Measurements from ENCODE around the gene EXOC4.

The EXOC4 gene

DNA sequence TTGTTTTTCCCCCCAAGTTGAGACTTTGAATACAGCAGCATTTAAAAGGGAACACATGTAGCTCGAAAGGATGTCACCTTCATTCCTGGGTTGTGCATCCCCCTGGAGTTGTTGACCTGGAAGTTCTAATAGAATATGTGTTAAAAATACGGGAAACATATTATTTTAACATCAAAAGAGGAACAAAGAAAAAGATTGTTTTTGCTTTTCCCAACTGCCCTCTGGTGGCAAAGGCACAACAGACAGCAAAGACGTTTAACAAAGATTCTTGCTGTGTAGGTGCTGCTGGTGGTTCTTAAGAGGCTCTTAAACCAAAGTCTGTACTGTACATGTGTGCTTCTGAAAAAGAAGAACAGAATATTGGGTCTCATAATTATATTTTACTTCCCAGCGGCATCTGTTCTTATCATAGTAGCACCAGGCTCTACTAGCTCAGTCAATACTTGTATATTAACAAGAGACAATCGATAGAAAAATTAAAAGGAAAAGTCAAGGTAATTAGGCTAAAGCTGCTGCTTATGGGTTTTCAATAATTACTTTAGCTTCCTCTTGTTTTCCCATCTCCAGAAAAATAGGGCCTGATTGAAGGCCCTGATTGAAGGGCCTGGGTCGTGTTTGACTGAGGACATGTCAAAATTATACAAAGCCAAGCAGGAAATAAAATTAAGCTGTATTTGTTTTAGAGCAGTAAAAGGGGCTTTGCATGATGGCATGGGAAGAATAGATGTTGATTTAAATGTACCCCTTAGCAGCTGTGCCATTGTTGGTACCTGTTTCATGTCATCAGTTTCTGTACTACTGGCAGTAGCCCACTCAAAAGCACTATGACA lies 490.0 kb downstream of the EXOC4 start:
- Histone ChIP-seq H3F3A (ENCODE audit: low read depth) (no peaks in the 10 kb centered on the region), H3K27me3 (ENCODE audit: insufficient read depth, low read length, poor library complexity, severe bottlenecking) (no peaks in the 10 kb centered on the region), H3K4me3 (ENCODE audit: low read length, poor library complexity, severe bottlenecking) (no peak overlapping the region), H4K20me1 (ENCODE audit: insufficient read depth, low read length, poor library complexity, severe bottlenecking) (no peaks in the 10 kb centered on the region), H3K79me2 (ENCODE audit: insufficient read depth, low read length) (no peaks in the 10 kb centered on the region), H3K4me2 (ENCODE audit: low read depth, low read length, poor library complexity, severe bottlenecking) (peak overlapping the region; percentile 29), H3K4me1 (ENCODE audit: insufficient read depth, low read length, poor library complexity, severe bottlenecking) (peaks cover 46% of the 10 kb centered on the region), H3K9me3 (ENCODE audit: insufficient read depth, low read depth, low read length) (no peaks in the 10 kb centered on the region), H3K9ac (ENCODE audit: low read depth, low read length, poor library complexity, severe bottlenecking) (peak overlapping the region; percentile 52), H3K36me3 (ENCODE audit: insufficient read depth, low read length) (no peaks in the 10 kb centered on the region), H3K9me2 (replicated peaks; ENCODE audit: low read depth, low read length) (no peaks in the 10 kb centered on the region), H2AFZ (ENCODE audit: low read length) (no peak overlapping the region)
- TF ChIP-seq, protein P1, sequence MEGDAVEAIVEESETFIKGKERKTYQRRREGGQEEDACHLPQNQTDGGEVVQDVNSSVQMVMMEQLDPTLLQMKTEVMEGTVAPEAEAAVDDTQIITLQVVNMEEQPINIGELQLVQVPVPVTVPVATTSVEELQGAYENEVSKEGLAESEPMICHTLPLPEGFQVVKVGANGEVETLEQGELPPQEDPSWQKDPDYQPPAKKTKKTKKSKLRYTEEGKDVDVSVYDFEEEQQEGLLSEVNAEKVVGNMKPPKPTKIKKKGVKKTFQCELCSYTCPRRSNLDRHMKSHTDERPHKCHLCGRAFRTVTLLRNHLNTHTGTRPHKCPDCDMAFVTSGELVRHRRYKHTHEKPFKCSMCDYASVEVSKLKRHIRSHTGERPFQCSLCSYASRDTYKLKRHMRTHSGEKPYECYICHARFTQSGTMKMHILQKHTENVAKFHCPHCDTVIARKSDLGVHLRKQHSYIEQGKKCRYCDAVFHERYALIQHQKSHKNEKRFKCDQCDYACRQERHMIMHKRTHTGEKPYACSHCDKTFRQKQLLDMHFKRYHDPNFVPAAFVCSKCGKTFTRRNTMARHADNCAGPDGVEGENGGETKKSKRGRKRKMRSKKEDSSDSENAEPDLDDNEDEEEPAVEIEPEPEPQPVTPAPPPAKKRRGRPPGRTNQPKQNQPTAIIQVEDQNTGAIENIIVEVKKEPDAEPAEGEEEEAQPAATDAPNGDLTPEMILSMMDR (conservative IDR thresholded peaks at IDR 0.05; ENCODE audit: low read length) = peak; percentile 94
- TF ChIP-seq EZH2phosphoT487 (IDR thresholded peaks at IDR 0.05; ENCODE audit: borderline replicate concordance) = no peak

DNA sequence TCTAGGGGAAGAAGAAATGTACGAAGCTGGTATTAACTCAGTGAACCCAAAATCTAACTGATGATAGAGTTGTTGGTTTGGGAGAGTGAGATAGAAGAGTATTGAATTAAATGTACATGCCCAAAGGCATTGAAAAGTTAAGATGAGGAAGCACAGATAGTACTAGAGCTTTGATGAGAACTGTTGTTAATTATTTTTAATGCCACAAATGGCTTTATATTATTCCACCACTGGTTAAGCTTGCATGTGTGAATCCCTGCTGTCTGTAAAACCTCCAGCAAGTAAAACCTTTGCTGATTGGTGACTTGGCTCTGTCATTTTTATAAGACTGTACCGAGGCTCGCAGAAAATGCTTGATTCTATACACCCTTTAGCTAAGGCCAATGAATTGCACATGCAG lies 491.6 kb downstream of the EXOC4 start:
- H3F3A ChIP-seq (ENCODE audit: low read depth) = no peaks in the 10 kb centered on the region
- no peaks in the 10 kb centered on the region for H4K20me1 ChIP-seq (ENCODE audit: insufficient read depth, low read length, poor library complexity, severe bottlenecking)
- H3K4me3 ChIP-seq (ENCODE audit: low read length, poor library complexity, severe bottlenecking) = no peak overlapping the region
- H2AFZ ChIP-seq (ENCODE audit: low read length) = no peak overlapping the region
- no peak for TF ChIP-seq EZH2phosphoT487 (IDR thresholded peaks at IDR 0.05; ENCODE audit: borderline replicate concordance)
- TF ChIP-seq, protein P1 (conservative IDR thresholded peaks at IDR 0.05; ENCODE audit: low read length) = no peak
- peaks cover 40% of the 10 kb centered on the region for H3K4me1 ChIP-seq (ENCODE audit: insufficient read depth, low read length, poor library complexity, severe bottlenecking)
- H3K9me2 ChIP-seq (replicated peaks; ENCODE audit: low read depth, low read length) = no peaks in the 10 kb centered on the region
- no peak overlapping the region for H3K9ac ChIP-seq (ENCODE audit: low read depth, low read length, poor library complexity, severe bottlenecking)
- no peaks in the 10 kb centered on the region for H3K27me3 ChIP-seq (ENCODE audit: insufficient read depth, low read length, poor library complexity, severe bottlenecking)
- H3K79me2 ChIP-seq (ENCODE audit: insufficient read depth, low read length) = no peaks in the 10 kb centered on the region
- H3K4me2 ChIP-seq (ENCODE audit: low read depth, low read length, poor library complexity, severe bottlenecking) = no peak overlapping the region
- H3K9me3 ChIP-seq (ENCODE audit: insufficient read depth, low read depth, low read length) = no peaks in the 10 kb centered on the region
- H3K36me3 ChIP-seq (ENCODE audit: insufficient read depth, low read length) = no peaks in the 10 kb centered on the region

DNA sequence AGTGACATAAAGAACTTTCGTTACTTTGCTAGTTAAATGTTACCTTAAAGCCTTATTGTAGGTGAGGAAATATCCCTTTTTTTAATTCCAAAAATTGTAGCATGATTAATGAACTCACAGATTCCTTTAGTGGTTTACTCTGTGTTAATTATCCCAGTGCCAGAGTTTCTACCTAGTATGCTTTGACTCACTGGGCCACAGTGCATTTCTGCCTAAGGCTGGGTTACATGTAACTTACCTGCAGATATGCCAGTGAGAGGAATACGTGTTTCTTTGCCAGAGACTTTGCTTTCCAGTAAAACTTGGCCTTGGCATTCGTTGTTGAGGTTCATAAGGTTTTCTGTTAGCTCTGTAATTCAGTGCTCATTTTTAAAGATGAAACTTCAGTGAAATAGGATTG lies 493.4 kb downstream of the EXOC4 start:
- Histone ChIP-seq H2AFZ (ENCODE audit: low read length) (no peak overlapping the region), H3K4me3 (ENCODE audit: low read length, poor library complexity, severe bottlenecking) (no peak overlapping the region), H3K9ac (ENCODE audit: low read depth, low read length, poor library complexity, severe bottlenecking) (no peak overlapping the region), H3K27me3 (ENCODE audit: insufficient read depth, low read length, poor library complexity, severe bottlenecking) (no peaks in the 10 kb centered on the region), H3K9me3 (ENCODE audit: insufficient read depth, low read depth, low read length) (no peaks in the 10 kb centered on the region), H3K9me2 (replicated peaks; ENCODE audit: low read depth, low read length) (no peaks in the 10 kb centered on the region), H4K20me1 (ENCODE audit: insufficient read depth, low read length, poor library complexity, severe bottlenecking) (no peaks in the 10 kb centered on the region), H3K79me2 (ENCODE audit: insufficient read depth, low read length) (no peaks in the 10 kb centered on the region), H3F3A (ENCODE audit: low read depth) (no peaks in the 10 kb centered on the region), H3K4me1 (ENCODE audit: insufficient read depth, low read length, poor library complexity, severe bottlenecking) (peaks cover 25% of the 10 kb centered on the region), H3K36me3 (ENCODE audit: insufficient read depth, low read length) (no peaks in the 10 kb centered on the region), H3K4me2 (ENCODE audit: low read depth, low read length, poor library complexity, severe bottlenecking) (no peak overlapping the region)
- TF ChIP-seq, protein P1 (conservative IDR thresholded peaks at IDR 0.05; ENCODE audit: low read length) = no peak
- no peak for TF ChIP-seq EZH2phosphoT487 (IDR thresholded peaks at IDR 0.05; ENCODE audit: borderline replicate concordance)
